ENCODE results near the gene KITLG. TPM values are rescaled to one million over a fixed set of nuclear protein-coding genes. Genes with fewer than 3 reads are reported as not detected.
"Not testable (repeated sequence)": the region's sequence is repeated elsewhere in the genome, so short reads cannot be mapped to it uniquely, and the experiment has no call there.

Gene KITLG
- total RNA-seq (ENCODE audit: unreplicated experiment): 28.3 TPM
- long read RNA-seq, full-length matches to known transcripts: 2 of 2 reads
- long read RNA-seq, partial matches to known transcripts: 0 of 2 reads
- long read RNA-seq, other reads (novel, unspliced or antisense): 0 of 2 reads

- Mint-ChIP-seq H3K4me1 (ENCODE audit: unreplicated experiment) (peaks cover 21% of the 10 kb centered on the region), H3K9me3 (ENCODE audit: unreplicated experiment) (no peaks in the 10 kb centered on the region), H3K27me3 (ENCODE audit: unreplicated experiment) (peaks cover 6% of the 10 kb centered on the region), H3K27ac (ENCODE audit: unreplicated experiment) (peak within 1 kb of the TSS; percentile 58), H3K4me3 (ENCODE audit: unreplicated experiment) (peak within 1 kb of the TSS; percentile 97), H3K36me3 (ENCODE audit: low read depth, unreplicated experiment) (no peaks in the 10 kb centered on the region)
- TF ChIP-seq, protein P1, sequence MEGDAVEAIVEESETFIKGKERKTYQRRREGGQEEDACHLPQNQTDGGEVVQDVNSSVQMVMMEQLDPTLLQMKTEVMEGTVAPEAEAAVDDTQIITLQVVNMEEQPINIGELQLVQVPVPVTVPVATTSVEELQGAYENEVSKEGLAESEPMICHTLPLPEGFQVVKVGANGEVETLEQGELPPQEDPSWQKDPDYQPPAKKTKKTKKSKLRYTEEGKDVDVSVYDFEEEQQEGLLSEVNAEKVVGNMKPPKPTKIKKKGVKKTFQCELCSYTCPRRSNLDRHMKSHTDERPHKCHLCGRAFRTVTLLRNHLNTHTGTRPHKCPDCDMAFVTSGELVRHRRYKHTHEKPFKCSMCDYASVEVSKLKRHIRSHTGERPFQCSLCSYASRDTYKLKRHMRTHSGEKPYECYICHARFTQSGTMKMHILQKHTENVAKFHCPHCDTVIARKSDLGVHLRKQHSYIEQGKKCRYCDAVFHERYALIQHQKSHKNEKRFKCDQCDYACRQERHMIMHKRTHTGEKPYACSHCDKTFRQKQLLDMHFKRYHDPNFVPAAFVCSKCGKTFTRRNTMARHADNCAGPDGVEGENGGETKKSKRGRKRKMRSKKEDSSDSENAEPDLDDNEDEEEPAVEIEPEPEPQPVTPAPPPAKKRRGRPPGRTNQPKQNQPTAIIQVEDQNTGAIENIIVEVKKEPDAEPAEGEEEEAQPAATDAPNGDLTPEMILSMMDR (IDR thresholded peaks at IDR 0.05; ENCODE audit: unreplicated experiment): no peak
- peak; percentile 85 for DNase-seq (ENCODE audit: low spot score)
These were observed at the start of gene KITLG for GRCh38 chr12:88580051-88580871. KITLG (minus strand) TSS chr12:88580471; CDS start chr12:88580278, 193 bp downstream.

DNA sequence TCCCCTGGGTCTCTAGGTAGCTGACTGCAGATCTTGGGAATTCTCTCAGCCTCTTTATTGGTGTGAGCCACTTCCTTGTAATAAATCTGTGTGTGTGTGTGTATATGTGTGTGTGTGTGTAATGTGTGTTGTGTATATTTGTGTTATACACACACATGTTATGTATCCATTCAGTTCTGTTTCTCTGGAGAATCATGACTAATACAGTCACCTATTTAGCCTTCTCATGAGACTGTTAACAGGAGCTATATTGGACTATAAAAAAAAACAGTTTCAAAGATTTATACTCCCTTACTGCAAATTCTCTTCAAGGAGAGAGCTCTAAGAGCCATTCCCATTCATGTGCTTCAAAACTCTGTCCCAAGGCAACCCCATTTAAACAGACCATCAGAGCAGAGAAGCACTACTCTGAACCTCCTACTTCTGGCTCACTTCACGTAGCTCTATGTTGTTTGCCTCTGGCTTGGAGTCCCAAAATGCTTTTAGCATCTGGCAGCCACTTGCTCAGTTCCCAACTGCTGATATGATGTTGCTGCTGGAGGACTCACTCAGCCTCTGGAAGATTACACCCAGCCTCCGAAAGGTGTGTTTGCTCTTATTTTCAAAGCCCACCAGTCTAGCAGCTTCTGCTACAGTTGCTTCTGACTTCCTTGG is 48.7 kb upstream of the KITLG start:
- Mint-ChIP-seq H3K36me3 (ENCODE audit: low read depth, unreplicated experiment) (no peaks in the 10 kb centered on the region), H3K9me3 (ENCODE audit: unreplicated experiment) (no peaks in the 10 kb centered on the region), H3K27me3 (ENCODE audit: unreplicated experiment) (no peaks in the 10 kb centered on the region), H3K4me1 (ENCODE audit: unreplicated experiment) (no peaks in the 10 kb centered on the region), H3K4me3 (ENCODE audit: unreplicated experiment) (no peak overlapping the region), H3K27ac (ENCODE audit: unreplicated experiment) (no peak overlapping the region)
- no peak for DNase-seq (ENCODE audit: low spot score)
- TF ChIP-seq, protein P1 (IDR thresholded peaks at IDR 0.05; ENCODE audit: unreplicated experiment): no peak

DNA sequence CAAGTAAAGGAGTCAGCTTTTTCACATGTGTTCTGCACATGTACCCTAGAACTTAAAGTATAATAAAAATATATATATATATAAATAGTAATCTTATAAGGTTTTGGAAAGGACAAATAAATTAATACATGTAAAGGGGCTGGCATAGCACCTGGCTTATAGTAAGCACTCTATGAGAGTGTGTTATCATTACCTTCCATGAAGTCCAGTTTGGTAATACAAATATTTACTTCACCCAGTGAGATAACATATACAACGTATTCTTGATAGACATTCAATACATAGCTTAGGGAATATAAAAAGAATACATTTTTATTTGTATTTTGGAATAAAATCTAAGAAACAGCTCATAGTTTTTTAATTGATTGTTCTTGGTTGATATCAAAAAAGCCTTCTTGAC is 47.8 kb upstream of the KITLG start:
- H3K27me3 Mint-ChIP-seq (ENCODE audit: unreplicated experiment); H3K9me3 Mint-ChIP-seq (ENCODE audit: unreplicated experiment); H3K27ac Mint-ChIP-seq (ENCODE audit: unreplicated experiment); H3K36me3 Mint-ChIP-seq (ENCODE audit: low read depth, unreplicated experiment); DNase-seq (ENCODE audit: low spot score); H3K4me3 Mint-ChIP-seq (ENCODE audit: unreplicated experiment); H3K4me1 Mint-ChIP-seq (ENCODE audit: unreplicated experiment): not testable (repeated sequence)

GRCh38 chr12:88627501-88627900 is 47.2 kb upstream of the KITLG start:
- Mint-ChIP-seq H3K27me3 (ENCODE audit: unreplicated experiment) (no peaks in the 10 kb centered on the region), H3K4me3 (ENCODE audit: unreplicated experiment) (no peak overlapping the region), H3K4me1 (ENCODE audit: unreplicated experiment) (peaks cover 3% of the 10 kb centered on the region), H3K36me3 (ENCODE audit: low read depth, unreplicated experiment) (no peaks in the 10 kb centered on the region), H3K27ac (ENCODE audit: unreplicated experiment) (no peak overlapping the region), H3K9me3 (ENCODE audit: unreplicated experiment) (no peaks in the 10 kb centered on the region)
- TF ChIP-seq, protein P1 (IDR thresholded peaks at IDR 0.05; ENCODE audit: unreplicated experiment): no peak
- DNase-seq (ENCODE audit: low spot score): no peak

GRCh38 chr12:88625356-88625755 is 45.1 kb upstream of the KITLG start:
- no peaks in the 10 kb centered on the region for H3K27me3 Mint-ChIP-seq (ENCODE audit: unreplicated experiment)
- no peak overlapping the region for H3K4me3 Mint-ChIP-seq (ENCODE audit: unreplicated experiment)
- H3K36me3 Mint-ChIP-seq (ENCODE audit: low read depth, unreplicated experiment): no peaks in the 10 kb centered on the region
- H3K9me3 Mint-ChIP-seq (ENCODE audit: unreplicated experiment): no peaks in the 10 kb centered on the region
- no peak for DNase-seq (ENCODE audit: low spot score)
- H3K27ac Mint-ChIP-seq (ENCODE audit: unreplicated experiment): no peak overlapping the region
- TF ChIP-seq, protein P1 (IDR thresholded peaks at IDR 0.05; ENCODE audit: unreplicated experiment): no peak
- peaks cover 3% of the 10 kb centered on the region for H3K4me1 Mint-ChIP-seq (ENCODE audit: unreplicated experiment)
